Subcutaneous abdominal adipose tissue (tissue), 5 donors: ENCODE results near the gene NGB.

Experiments
- H3K27ac ChIP-seq: one replicate; pipeline ENCODE4 v1.7.0; 2013; ENCODE audit warnings: low read depth, mild to moderate bottlenecking, inconsistent platforms, low read length, moderate library complexity
- H3K27me3 ChIP-seq, 5 donors: one replicate each; pipeline ENCODE4 v1.7.0; 2013; ENCODE audit warnings: low read length in 5 of 5, inconsistent platforms in 1 of 5; ENCODE audit not compliant: control insufficient read depth in 5 of 5, insufficient read depth in 4 of 5
- H3K36me3 ChIP-seq, 5 donors: one replicate each; pipeline ENCODE4 v1.7.0; 2013; ENCODE audit warnings: low read length in 5 of 5; ENCODE audit not compliant: control insufficient read depth in 5 of 5, insufficient read depth in 5 of 5
- H3K4me1 ChIP-seq, 5 donors: one replicate each; pipeline ENCODE4 v1.7.0; 2013; ENCODE audit warnings: low read length in 5 of 5, mild to moderate bottlenecking in 3 of 5, moderate library complexity in 1 of 5; ENCODE audit not compliant: control insufficient read depth in 5 of 5, insufficient read depth in 5 of 5
- H3K4me3 ChIP-seq, 5 donors: one replicate each; pipeline ENCODE4 v1.7.0; 2013; ENCODE audit warnings: low read length in 5 of 5, low read depth in 1 of 5
- H3K9ac ChIP-seq, 5 donors: one replicate each; pipeline ENCODE4 v1.7.0; 2013; ENCODE audit warnings: low read length in 5 of 5, mild to moderate bottlenecking in 4 of 5, moderate library complexity in 3 of 5
- H3K9me3 ChIP-seq, 5 donors: one replicate each; pipeline ENCODE4 v1.7.0; 2013; ENCODE audit warnings: low read length in 5 of 5; ENCODE audit not compliant: control insufficient read depth in 5 of 5
- donor health status: healthy.
- donor health status: healthy.
- donor health status: healthy.
- donor health status: healthy.
- donor health status: healthy.

The NGB gene

DNA sequence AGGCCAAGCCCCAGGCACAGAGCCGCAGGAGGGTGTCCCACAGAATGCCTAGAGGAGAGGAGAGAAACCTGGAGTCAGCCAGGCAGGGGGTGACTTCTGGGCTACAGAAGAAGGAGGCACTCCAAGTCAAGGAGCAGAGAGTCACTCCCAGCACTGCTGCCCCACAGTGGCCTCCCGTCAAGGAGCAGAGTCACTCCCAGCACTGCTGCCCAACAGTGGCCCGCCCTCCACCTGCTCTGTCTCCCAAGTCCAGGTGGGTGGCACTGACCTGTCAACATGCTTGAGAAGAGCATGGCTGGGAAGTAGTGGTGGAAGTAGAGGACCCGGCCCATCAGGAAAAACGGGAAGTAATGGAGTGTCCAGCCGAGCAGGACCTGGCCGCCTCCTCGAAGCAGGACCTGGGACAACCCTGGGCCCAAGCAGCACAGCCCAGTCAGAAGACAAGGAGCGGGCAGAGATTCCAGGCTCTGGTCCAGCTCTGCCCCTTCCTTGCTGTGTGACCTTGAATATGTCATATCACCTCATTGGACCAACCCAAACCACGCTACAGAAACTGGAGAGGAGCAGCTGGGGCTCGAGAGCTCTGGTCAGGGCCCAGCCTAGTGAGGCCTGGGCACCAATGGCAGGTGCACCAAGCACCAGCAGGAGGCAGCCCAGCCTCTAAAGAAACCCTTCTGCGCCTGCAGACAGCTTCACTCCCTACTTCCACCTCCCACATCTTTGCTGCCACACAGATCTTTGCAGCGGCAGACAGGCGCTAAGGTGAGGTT is 7.6 kb upstream of the NGB start:
- Histone ChIP-seq H3K9ac (no peak overlapping the region), H3K4me3 (no peak overlapping the region), H3K27me3 (no peaks in the 10 kb centered on the region), H3K4me1 (no peaks in the 10 kb centered on the region), H3K36me3 (peaks cover 11 to 72% (median 66%) of the 10 kb centered on the region in 5 donors), H3K9me3 (no peaks in the 10 kb centered on the region), H3K27ac (no peak overlapping the region)

DNA sequence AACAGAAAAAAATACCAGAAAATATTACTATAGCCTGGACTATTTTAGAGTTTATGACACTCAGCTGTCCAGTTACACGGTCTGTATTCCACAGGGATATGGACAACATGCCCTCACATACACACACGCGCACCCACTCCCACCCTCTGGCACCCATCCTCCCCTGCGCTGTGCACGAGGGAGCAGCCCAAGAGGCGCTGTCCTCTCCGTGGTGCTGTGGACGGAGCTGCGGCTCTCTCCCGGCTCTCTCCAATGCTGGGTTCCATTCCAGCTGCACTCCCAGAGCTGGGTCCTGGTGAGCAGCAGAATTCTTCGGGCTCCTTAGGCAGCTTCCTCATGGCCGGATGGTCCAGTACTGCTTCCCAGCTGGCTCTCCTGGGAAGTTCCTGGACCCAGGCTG is 6.0 kb upstream of the NGB start:
- H3K4me3 ChIP-seq, result no peak overlapping the region
- no peaks in the 10 kb centered on the region for H3K9me3 ChIP-seq
- peaks cover 2 to 57% (median 52%) of the 10 kb centered on the region in 5 donors for H3K36me3 ChIP-seq
- H3K27ac ChIP-seq, result no peak overlapping the region
- H3K9ac ChIP-seq, result no peak overlapping the region
- peaks cover 0 to 2% (median 0%) of the 10 kb centered on the region in 5 donors for H3K4me1 ChIP-seq
- peaks cover 0 to 7% (median 3%) of the 10 kb centered on the region in 5 donors for H3K27me3 ChIP-seq

DNA sequence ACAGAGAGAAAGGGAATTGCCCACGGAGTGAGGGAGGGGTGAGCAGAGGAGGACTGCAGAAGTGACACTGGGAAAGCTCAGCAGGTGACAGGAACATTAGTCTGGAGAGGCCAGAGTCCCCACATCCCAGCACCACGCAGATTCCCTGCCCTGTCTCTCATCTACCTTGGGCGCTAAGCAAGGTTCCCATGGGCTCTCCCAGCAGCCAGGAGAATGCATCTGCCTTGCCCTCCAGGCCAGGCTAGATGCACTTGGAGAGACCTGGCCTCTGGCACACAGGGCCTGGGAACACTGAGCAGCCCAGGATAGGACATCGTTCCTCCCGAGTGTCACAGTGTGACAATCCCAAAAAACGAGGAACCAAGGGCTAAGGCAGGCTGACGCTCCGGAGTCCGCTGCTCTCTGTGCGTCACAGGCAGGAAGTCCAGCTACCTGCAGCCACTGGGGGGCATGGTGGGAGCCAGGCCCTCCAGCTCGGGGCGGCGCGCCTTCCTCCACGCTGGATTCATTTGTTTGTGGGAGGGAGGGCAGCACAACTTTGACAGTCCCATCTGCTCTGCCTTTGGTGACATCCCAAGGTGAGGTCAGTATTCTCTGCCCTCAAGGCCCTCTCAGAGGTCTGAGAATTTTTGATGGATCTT is 5.4 kb upstream of the NGB start:
- H3K27ac ChIP-seq, result no peak overlapping the region
- H3K9ac ChIP-seq, result no peak overlapping the region
- H3K9me3 ChIP-seq, result no peaks in the 10 kb centered on the region
- peaks cover 2 to 51% (median 47%) of the 10 kb centered on the region in 5 donors for H3K36me3 ChIP-seq
- H3K27me3 ChIP-seq, result peaks cover 1 to 8% (median 4%) of the 10 kb centered on the region in 5 donors
- H3K4me3 ChIP-seq, result no peak overlapping the region
- peaks cover 0 to 2% (median 0%) of the 10 kb centered on the region in 5 donors for H3K4me1 ChIP-seq

DNA sequence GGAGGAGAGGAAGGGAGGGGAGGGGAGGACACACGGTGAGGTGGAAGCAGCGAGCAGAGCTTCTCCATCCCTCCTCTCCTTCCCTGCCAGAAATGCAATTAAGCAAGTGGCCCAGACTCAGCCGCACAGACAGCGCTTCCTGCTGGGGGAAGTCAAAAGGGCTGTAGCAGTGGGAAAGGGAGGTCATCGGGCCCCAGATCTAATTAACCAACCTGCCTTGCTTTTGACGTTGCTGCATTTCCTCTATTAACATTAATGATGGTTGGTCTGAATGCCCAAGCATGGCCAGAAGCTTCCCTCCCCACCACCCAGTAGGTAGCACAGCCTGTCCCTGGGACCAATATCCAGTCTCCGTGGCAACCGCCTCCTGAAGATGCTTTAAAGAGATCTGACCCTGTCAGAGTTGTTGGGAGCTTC is 4.6 kb upstream of the NGB start:
- H3K9ac ChIP-seq, result no peak overlapping the region
- peaks cover 0 to 47% (median 44%) of the 10 kb centered on the region in 5 donors for H3K36me3 ChIP-seq
- H3K27me3 ChIP-seq, result peaks cover 5 to 14% (median 7%) of the 10 kb centered on the region in 5 donors
- no peaks in the 10 kb centered on the region for H3K9me3 ChIP-seq
- no peak overlapping the region for H3K27ac ChIP-seq
- H3K4me3 ChIP-seq, result no peak overlapping the region
- peaks cover 0 to 2% (median 0%) of the 10 kb centered on the region in 5 donors for H3K4me1 ChIP-seq

- Histone ChIP-seq H3K36me3 (peaks cover 0 to 42% (median 39%) of the 10 kb centered on the region in 5 donors), H3K4me1 (peaks cover 0 to 2% (median 0%) of the 10 kb centered on the region in 5 donors), H3K27ac (no peak overlapping the region), H3K4me3 (no peak overlapping the region), H3K9me3 (no peaks in the 10 kb centered on the region), H3K9ac (no peak overlapping the region), H3K27me3 (peaks cover 5 to 19% (median 12%) of the 10 kb centered on the region in 5 donors)
Measured at GRCh38 chr14:77275041-77275580, 4.1 kb upstream of the NGB start.

- Histone ChIP-seq H3K4me1 (peaks cover 0 to 2% (median 0%) of the 10 kb centered on the region in 5 donors), H3K36me3 (peaks cover 0 to 29% (median 25%) of the 10 kb centered on the region in 5 donors), H3K4me3 (no peak overlapping the region), H3K9ac (no peak overlapping the region), H3K9me3 (peaks cover 0 to under 1% (median 0%) of the 10 kb centered on the region in 5 donors), H3K27me3 (peaks cover 11 to 30% (median 18%) of the 10 kb centered on the region in 5 donors), H3K27ac (no peak overlapping the region)
Measured at GRCh38 chr14:77273796-77274195, 2.8 kb upstream of the NGB start.

- H3K27me3 ChIP-seq, result peaks cover 19 to 33% (median 26%) of the 10 kb centered on the region in 5 donors
- peaks cover 3 to 14% (median 12%) of the 10 kb centered on the region in 5 donors for H3K9me3 ChIP-seq
- H3K9ac ChIP-seq, result no peak overlapping the region
- H3K4me3 ChIP-seq, result no peak overlapping the region
- no peak overlapping the region for H3K27ac ChIP-seq
- H3K36me3 ChIP-seq, result peaks cover 0 to 14% (median 12%) of the 10 kb centered on the region in 5 donors
- peaks cover 0 to 2% (median 0%) of the 10 kb centered on the region in 5 donors for H3K4me1 ChIP-seq
Measured at GRCh38 chr14:77272261-77272660, 1.3 kb upstream of the NGB start.

- Histone ChIP-seq H3K4me3 (no peak overlapping the region), H3K9ac (no peak overlapping the region), H3K27me3 (peaks cover 21 to 33% (median 26%) of the 10 kb centered on the region in 5 donors), H3K27ac (no peak overlapping the region), H3K9me3 (peaks cover 3 to 14% (median 12%) of the 10 kb centered on the region in 5 donors), H3K4me1 (peaks cover 0 to 2% (median 0%) of the 10 kb centered on the region in 5 donors), H3K36me3 (no peaks in the 10 kb centered on the region)
Measured at GRCh38 chr14:77270361-77271112, 469 bp downstream of the NGB start.

GRCh38 chr14:77268989-77269600 is 1.9 kb downstream of the NGB start:
- Histone ChIP-seq H3K36me3 (no peaks in the 10 kb centered on the region), H3K9ac (no peak overlapping the region), H3K9me3 (peaks cover 3 to 14% (median 12%) of the 10 kb centered on the region in 5 donors), H3K4me3 (no peak overlapping the region), H3K27ac (no peak overlapping the region), H3K27me3 (peaks cover 21 to 33% (median 26%) of the 10 kb centered on the region in 5 donors), H3K4me1 (peaks cover 0 to 2% (median 0%) of the 10 kb centered on the region in 5 donors)
